LNCaP clone FGC (cell line): ENCODE data around the gene LCLAT1.

Experiments
- DNase-seq: peaks from one replicate; pipeline ENCODE4 v3.0.0-alpha.2; 2011; ENCODE audit warnings: low read depth
- H3K4me3 ChIP-seq: 2 replicates; pipeline ENCODE4 v1.5.1; 2011; ENCODE audit warnings: mild to moderate bottlenecking, low read depth, low read length, control low read depth
- TF ChIP-seq, protein P1 (sequence below): IDR thresholded peaks from 2 replicates; pipeline ENCODE4 v1.5.1; 2012; ENCODE audit warnings: mild to moderate bottlenecking; ENCODE audit not compliant: control insufficient read depth, insufficient read depth; ENCODE audit errors: extremely low read depth

LCLAT1 gene

DNA sequence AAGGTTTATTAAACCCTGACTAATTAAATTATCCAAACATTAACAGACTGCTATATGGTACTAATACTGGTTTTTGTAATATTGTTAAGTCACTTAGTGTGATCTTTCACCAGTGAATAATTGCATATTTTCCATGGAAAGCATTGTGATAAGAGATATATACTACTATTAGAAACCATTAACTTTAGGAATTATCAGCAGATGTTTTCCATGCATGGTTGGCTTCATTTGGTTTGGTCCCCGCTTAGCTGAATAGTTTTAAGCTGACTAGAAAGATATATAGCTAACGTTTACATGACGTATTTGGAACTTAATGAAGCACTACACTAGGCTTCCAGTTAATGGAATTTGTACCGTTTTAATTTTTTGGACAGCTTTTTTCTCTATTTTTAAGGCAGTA, 37.9 kb downstream of the LCLAT1 start:
- DNase-seq: no peak
- H3K4me3 ChIP-seq: no peak overlapping the region
- TF ChIP-seq, protein P1, sequence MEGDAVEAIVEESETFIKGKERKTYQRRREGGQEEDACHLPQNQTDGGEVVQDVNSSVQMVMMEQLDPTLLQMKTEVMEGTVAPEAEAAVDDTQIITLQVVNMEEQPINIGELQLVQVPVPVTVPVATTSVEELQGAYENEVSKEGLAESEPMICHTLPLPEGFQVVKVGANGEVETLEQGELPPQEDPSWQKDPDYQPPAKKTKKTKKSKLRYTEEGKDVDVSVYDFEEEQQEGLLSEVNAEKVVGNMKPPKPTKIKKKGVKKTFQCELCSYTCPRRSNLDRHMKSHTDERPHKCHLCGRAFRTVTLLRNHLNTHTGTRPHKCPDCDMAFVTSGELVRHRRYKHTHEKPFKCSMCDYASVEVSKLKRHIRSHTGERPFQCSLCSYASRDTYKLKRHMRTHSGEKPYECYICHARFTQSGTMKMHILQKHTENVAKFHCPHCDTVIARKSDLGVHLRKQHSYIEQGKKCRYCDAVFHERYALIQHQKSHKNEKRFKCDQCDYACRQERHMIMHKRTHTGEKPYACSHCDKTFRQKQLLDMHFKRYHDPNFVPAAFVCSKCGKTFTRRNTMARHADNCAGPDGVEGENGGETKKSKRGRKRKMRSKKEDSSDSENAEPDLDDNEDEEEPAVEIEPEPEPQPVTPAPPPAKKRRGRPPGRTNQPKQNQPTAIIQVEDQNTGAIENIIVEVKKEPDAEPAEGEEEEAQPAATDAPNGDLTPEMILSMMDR: no peak

DNA sequence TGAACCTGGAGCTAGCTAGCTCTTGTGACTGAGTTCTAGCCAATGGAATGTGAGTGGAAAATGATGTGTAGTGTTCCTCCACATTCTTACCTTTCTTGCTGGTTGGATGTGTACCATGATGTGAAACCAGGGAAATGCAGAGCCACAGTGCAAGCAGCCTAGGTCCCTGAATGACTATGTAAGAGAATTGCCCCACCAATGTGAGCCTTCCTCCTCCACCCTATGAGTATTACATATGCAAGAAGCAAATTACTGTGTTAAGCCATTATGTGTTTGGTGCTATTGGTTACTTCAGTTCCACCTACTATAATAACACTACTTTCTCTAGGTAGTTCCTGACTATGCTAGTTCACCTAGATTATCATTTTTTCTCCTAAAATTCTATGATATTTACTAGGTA, 39.6 kb downstream of the LCLAT1 start:
- DNase-seq: no peak
- H3K4me3 ChIP-seq: no peak overlapping the region
- TF ChIP-seq, protein P1: no peak

DNA sequence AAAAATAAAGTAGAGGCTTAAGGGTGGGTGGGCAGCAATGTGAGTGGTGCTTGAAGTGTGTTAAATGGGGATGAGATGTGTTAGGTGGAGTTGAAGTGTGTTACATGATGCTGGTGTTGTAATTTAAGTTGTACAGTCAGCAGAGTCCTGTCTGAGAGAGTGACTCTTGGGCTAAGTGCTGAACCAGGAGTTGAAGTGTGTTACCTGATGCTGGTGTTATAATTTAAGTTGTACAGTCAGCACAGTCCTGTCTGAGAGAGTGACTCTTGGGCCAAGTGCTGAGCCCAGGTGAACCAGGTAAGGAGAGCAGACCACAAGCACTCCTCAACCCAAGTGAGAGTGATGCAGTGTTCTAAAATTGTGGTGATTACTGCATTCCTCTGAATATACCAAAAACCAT, 40.6 kb downstream of the LCLAT1 start:
- TF ChIP-seq, protein P1: no peak
- DNase-seq: no peak
- H3K4me3 ChIP-seq: no peak overlapping the region

DNA sequence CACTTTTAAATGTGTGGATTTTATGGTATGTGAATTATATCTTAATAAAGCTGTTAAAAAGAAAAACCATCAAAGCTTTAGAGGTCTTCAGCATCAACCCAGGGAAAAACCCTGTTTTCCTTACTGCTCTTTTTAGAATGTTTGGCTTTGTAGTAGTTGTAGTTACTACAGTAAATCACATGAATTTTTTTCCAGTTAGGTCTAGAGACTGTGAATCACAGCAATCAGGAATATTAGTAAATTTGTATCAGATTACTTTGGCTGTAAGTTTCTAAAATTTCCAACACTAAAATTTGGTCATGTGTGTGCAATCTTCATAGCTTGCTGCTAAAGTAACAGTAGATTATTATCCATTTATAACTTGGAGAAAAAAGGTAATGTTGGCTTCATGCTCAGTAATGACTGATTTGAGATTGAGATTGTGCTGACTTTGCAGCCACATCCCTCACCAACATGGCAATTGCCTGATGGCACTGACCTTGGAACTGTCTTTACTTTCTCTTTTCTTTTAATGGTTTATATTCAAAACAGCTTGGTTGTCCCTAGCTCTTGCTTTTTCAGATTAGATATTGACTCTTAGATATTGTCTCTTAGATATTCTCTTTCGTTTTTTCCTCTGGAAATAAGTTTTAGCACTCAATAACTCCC, 41.1 kb downstream of the LCLAT1 start:
- no peak overlapping the region for H3K4me3 ChIP-seq
- DNase-seq: no peak
- TF ChIP-seq, protein P1: no peak

DNA sequence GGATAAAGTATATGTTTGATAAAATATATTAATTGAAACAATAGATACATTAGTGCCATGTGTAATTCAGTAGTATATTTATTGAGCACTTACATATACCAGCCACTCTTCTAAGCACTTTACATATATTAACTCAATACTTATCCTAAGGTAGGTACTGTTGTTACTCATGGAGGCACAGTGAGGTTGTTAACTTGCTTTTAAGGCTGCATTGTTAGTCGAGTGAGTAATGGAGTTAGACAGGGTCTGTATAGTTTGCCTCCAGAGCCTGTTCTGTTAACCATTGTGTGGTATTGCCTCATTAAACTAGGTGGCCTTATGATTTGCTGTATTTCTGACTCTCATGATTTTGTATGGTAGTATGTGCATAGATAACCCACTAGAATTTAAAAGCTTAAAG, 44.2 kb downstream of the LCLAT1 start:
- TF ChIP-seq, protein P1: no peak
- H3K4me3 ChIP-seq: no peak overlapping the region
- DNase-seq: no peak

DNA sequence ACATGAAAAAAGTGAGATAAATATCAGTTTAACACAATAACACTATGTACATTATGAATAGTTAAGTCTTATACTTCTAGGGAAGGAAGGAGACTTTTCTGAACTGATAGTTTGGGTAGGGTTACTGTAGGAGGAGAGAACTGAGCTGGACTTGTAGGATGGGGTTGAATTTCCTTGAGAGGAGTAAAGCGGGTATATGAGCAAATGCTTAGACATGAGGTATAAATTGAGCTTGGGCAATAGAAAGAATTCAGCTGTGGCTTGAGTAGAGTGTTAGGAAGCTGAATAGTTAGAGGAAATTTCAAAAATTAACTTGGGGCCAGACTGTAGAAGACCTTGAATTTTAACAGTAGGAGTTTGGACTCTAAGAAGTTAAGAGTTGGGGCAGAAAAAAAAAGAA, 45.1 kb downstream of the LCLAT1 start:
- H3K4me3 ChIP-seq: no peak overlapping the region
- TF ChIP-seq, protein P1: no peak
- DNase-seq: no peak

DNA sequence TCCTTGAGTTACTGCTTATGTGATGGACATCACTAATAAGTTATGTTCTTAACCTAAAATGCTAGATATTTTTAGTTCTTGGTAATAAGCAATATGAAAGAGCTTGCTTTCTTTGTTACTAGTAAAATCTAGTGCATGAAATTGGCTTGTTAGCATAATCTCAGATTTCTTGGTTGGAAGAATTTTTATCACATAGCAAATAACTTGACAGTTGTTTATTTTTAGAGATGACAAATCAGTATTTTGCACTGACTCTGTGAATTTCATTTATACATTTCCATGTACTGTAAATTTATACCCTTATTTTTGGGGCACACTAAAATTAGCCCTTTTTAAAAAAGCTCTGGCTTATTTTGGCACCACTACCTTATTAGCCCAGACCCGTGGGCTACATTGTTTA, 45.6 kb downstream of the LCLAT1 start:
- TF ChIP-seq, protein P1: no peak
- DNase-seq: no peak
- no peak overlapping the region for H3K4me3 ChIP-seq
